ENCODE data around the gene PLCG1. TPM values are rescaled to one million over a fixed set of nuclear protein-coding genes. Genes with fewer than 3 reads are reported as not detected.

Gene PLCG1
- total RNA-seq, 1 donor from 2014 or later: 320 TPM

DNA sequence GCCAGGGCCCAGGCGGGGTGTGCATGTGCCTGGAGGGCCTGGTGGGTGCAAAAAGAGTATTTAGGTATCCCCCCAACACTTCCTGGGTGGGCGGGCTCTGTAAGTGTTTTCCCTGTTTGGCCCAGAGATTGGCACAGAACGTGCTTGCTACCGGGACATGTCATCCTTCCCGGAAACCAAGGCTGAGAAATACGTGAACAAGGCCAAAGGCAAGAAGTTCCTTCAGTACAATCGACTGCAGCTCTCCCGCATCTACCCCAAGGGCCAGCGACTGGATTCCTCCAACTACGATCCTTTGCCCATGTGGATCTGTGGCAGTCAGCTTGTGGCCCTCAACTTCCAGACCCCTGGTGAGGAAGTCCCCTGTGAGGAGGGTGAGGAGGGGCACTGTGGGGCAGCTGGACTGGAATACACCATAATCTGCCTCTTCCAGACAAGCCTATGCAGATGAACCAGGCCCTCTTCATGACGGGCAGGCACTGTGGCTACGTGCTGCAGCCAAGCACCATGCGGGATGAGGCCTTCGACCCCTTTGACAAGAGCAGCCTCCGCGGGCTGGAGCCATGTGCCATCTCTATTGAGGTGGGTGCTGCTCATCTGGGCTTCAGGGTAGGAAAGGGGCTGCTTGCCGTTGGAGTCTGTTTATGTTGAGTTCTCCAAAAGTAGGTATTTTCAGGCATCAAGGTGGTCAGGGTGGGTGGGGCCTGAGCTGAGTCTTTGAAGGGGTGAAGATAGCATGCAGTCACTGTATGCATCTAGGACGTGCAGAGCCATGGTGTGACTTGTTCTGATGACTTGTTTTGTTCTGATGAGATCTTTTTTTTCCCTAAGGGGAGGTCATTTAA is 35.2 kb downstream of the PLCG1 start:
- Mint-ChIP-seq H3K27ac (ENCODE audit: unreplicated experiment) (peak overlapping the region; percentile 93), H3K36me3 (ENCODE audit: low read depth) (peaks cover 24% of the 10 kb centered on the region)
- no peak for DNase-seq (ENCODE audit: low read depth, low spot score)

DNA sequence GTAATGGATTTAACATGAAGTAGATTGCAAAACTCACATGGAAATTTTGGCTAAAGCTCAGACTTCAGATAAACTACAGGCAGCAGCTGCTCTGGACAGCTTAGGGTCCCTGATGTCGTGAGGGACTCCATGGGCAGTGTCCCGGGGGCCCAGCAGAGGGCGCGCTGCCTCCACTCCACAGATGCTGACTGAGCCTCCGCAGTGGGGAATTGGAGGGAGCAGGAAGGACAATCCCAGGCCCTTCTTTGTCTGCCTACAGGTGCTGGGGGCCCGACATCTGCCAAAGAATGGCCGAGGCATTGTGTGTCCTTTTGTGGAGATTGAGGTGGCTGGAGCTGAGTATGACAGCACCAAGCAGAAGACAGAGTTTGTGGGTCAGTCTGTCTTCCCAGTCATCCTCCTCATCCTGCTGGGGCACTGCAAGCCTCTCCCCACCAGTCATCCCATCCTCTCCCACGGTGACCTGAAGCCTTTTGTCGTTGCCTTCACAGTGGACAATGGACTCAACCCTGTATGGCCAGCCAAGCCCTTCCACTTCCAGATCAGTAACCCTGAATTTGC is 35.9 kb downstream of the PLCG1 start:
- DNase-seq (ENCODE audit: low read depth, low spot score): peak; percentile 81
- H3K9me3 Mint-ChIP-seq: no peaks in the 10 kb centered on the region
- peaks cover 26% of the 10 kb centered on the region for H3K36me3 Mint-ChIP-seq (ENCODE audit: low read depth)
- H3K4me1 Mint-ChIP-seq: peaks cover 30% of the 10 kb centered on the region
- H3K27me3 Mint-ChIP-seq (ENCODE audit: low read depth): peaks cover 3% of the 10 kb centered on the region
- peak overlapping the region; percentile 86 for H3K27ac Mint-ChIP-seq (ENCODE audit: unreplicated experiment)
- H3K4me3 Mint-ChIP-seq: peak overlapping the region; percentile 78
- TF ChIP-seq, protein P1, sequence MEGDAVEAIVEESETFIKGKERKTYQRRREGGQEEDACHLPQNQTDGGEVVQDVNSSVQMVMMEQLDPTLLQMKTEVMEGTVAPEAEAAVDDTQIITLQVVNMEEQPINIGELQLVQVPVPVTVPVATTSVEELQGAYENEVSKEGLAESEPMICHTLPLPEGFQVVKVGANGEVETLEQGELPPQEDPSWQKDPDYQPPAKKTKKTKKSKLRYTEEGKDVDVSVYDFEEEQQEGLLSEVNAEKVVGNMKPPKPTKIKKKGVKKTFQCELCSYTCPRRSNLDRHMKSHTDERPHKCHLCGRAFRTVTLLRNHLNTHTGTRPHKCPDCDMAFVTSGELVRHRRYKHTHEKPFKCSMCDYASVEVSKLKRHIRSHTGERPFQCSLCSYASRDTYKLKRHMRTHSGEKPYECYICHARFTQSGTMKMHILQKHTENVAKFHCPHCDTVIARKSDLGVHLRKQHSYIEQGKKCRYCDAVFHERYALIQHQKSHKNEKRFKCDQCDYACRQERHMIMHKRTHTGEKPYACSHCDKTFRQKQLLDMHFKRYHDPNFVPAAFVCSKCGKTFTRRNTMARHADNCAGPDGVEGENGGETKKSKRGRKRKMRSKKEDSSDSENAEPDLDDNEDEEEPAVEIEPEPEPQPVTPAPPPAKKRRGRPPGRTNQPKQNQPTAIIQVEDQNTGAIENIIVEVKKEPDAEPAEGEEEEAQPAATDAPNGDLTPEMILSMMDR (conservative IDR thresholded peaks at IDR 0.05): peak; percentile 97

More for the DNA sequence above, 35.2 kb downstream of the PLCG1 start:
- Mint-ChIP-seq H3K4me3 (peak overlapping the region; percentile 78), H3K9me3 (no peaks in the 10 kb centered on the region), H3K27me3 (ENCODE audit: low read depth) (peaks cover 3% of the 10 kb centered on the region), H3K4me1 (peaks cover 23% of the 10 kb centered on the region)
- TF ChIP-seq, protein P1 (conservative IDR thresholded peaks at IDR 0.05): no peak

DNA sequence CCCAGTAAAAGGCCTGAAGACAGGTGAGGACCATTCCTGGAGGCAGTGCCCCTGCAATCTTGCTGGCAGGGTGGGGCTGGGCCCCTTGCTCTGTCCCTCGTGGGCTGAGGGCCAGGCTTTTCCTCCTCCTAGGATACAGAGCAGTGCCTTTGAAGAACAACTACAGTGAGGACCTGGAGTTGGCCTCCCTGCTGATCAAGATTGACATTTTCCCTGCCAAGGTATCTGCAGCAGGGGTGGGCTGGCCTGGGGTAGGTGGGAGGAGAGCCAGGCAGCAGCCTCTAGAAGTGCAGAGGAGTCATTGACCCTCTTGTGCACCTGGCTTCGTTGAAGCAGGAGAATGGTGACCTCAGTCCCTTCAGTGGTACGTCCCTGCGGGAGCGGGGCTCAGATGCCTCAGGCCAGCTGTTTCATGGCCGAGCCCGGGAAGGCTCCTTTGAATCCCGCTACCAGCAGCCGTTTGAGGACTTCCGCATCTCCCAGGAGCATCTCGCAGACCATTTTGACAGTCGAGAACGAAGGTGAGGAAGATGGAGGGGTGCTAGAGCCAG is 36.5 kb downstream of the PLCG1 start:
- H3K27me3 Mint-ChIP-seq (ENCODE audit: low read depth): peaks cover 3% of the 10 kb centered on the region
- H3K9me3 Mint-ChIP-seq: no peaks in the 10 kb centered on the region
- H3K4me3 Mint-ChIP-seq: peak overlapping the region; percentile 78
- peaks cover 37% of the 10 kb centered on the region for H3K4me1 Mint-ChIP-seq
- TF ChIP-seq, protein P1 (conservative IDR thresholded peaks at IDR 0.05): no peak
- no peak overlapping the region for H3K27ac Mint-ChIP-seq (ENCODE audit: unreplicated experiment)
- no peak for DNase-seq (ENCODE audit: low read depth, low spot score)
- peaks cover 29% of the 10 kb centered on the region for H3K36me3 Mint-ChIP-seq (ENCODE audit: low read depth)

DNA sequence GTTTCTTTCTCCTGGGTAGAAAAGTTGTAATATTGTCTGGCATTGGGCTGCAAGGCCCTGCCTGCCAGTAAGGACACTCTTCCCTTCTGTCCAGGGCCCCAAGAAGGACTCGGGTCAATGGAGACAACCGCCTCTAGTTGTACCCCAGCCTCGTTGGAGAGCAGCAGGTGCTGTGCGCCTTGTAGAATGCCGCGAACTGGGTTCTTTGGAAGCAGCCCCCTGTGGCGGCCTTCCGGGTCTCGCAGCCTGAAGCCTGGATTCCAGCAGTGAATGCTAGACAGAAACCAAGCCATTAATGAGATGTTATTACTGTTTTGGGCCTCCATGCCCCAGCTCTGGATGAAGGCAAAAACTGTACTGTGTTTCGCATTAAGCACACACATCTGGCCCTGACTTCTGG is 37.0 kb downstream of the PLCG1 start:
- peaks cover 42% of the 10 kb centered on the region for H3K4me1 Mint-ChIP-seq

DNA sequence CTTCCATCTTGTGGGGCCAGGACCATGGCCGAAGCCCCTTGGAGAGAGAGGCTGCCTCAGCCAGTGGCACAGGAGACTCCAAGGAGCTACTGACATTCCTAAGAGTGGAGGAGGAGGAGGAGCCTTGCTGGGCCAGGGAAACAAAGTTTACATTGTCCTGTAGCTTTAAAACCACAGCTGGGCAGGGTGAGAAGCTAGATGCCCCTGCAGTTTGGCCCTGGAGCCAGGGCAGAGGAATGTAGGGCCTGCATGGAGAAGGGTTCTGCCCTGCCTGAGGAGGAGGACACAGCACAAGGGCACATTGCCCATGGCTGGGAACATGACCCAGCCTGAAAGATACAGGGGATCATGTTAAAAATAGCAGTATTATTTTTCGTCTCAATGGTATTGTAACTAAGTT is 37.4 kb downstream of the PLCG1 start:
- Mint-ChIP-seq H3K4me3 (peak overlapping the region; percentile 60), H3K4me1 (peaks cover 43% of the 10 kb centered on the region), H3K36me3 (ENCODE audit: low read depth) (peaks cover 35% of the 10 kb centered on the region), H3K27ac (ENCODE audit: unreplicated experiment) (peak overlapping the region; percentile 68), H3K27me3 (ENCODE audit: low read depth) (peaks cover 5% of the 10 kb centered on the region), H3K9me3 (no peaks in the 10 kb centered on the region)
- no peak for DNase-seq (ENCODE audit: low read depth, low spot score)
- TF ChIP-seq, protein P1 (conservative IDR thresholded peaks at IDR 0.05): no peak

More for the DNA sequence above, 37.0 kb downstream of the PLCG1 start:
- no peak for DNase-seq (ENCODE audit: low read depth, low spot score)
- no peaks in the 10 kb centered on the region for H3K9me3 Mint-ChIP-seq
- H3K4me3 Mint-ChIP-seq: no peak overlapping the region
- H3K27ac Mint-ChIP-seq (ENCODE audit: unreplicated experiment): no peak overlapping the region
- H3K36me3 Mint-ChIP-seq (ENCODE audit: low read depth): peaks cover 34% of the 10 kb centered on the region
- TF ChIP-seq, protein P1 (conservative IDR thresholded peaks at IDR 0.05): no peak
- H3K27me3 Mint-ChIP-seq (ENCODE audit: low read depth): peaks cover 5% of the 10 kb centered on the region
